Measurements from ENCODE around the gene DNAL4. TPM values are rescaled to one million over a fixed set of nuclear protein-coding genes. Genes with fewer than 3 reads are reported as not detected.
A peak's percentile ranks its signal among the peaks of the same experiment; 100 is the strongest.

Gene DNAL4
- total RNA-seq, 1 donor from 2014 or later: 27.1 TPM

DNA sequence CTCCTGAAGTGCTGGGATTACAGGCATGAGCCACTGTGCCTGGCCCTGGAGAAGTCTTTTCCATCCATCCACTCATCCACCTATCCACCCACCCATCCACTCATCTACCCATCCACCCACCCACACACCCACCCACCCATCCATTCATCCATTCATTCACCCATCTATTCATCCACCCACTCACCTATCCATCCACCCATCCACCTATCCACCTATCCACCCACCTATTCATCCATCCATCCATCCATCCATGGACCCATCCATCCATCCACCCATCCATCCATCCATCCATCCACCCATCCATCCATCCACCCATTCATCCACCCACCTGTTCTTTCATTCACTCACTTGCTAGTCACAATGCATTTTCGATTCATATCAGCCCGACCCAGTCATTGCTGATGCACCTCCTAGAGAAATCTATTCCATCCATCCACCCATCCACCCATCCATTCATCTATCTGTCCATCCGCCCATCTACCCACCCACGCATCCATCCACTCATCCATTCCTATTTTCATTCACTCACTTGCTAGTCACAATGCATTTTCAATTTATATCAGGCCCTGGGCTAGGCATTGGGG is 20.5 kb downstream of the DNAL4 start:
- Mint-ChIP-seq H3K27me3 (no peaks in the 10 kb centered on the region), H3K27ac (no peak overlapping the region), H3K4me3 (ENCODE audit: low read depth) (no peak overlapping the region), H3K9me3 (ENCODE audit: low read depth) (no peaks in the 10 kb centered on the region), H3K4me1 (ENCODE audit: low read depth) (peaks cover 5% of the 10 kb centered on the region), H3K36me3 (ENCODE audit: insufficient read depth) (no peaks in the 10 kb centered on the region)
- no peak for DNase-seq (ENCODE audit: low spot score, unreplicated experiment)
- TF ChIP-seq, protein P1, sequence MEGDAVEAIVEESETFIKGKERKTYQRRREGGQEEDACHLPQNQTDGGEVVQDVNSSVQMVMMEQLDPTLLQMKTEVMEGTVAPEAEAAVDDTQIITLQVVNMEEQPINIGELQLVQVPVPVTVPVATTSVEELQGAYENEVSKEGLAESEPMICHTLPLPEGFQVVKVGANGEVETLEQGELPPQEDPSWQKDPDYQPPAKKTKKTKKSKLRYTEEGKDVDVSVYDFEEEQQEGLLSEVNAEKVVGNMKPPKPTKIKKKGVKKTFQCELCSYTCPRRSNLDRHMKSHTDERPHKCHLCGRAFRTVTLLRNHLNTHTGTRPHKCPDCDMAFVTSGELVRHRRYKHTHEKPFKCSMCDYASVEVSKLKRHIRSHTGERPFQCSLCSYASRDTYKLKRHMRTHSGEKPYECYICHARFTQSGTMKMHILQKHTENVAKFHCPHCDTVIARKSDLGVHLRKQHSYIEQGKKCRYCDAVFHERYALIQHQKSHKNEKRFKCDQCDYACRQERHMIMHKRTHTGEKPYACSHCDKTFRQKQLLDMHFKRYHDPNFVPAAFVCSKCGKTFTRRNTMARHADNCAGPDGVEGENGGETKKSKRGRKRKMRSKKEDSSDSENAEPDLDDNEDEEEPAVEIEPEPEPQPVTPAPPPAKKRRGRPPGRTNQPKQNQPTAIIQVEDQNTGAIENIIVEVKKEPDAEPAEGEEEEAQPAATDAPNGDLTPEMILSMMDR (IDR thresholded peaks at IDR 0.05; ENCODE audit: unreplicated experiment): no peak

DNA sequence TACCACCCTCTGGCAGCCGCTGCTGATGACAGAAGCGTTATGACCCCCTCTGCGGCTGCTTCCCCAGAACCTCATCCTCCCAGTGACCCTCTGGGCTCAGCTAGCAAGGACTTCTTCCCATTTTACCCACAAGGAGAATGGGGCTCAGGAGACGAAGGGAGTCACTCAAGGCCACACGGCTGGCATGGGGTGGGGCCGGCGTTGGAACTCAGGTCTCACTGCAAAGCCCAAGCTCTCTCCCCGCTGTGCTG is 21.4 kb downstream of the DNAL4 start:
- Mint-ChIP-seq H3K27me3 (no peaks in the 10 kb centered on the region), H3K27ac (no peak overlapping the region), H3K36me3 (ENCODE audit: insufficient read depth) (no peaks in the 10 kb centered on the region), H3K4me1 (ENCODE audit: low read depth) (peaks cover 5% of the 10 kb centered on the region), H3K9me3 (ENCODE audit: low read depth) (no peaks in the 10 kb centered on the region), H3K4me3 (ENCODE audit: low read depth) (no peak overlapping the region)
- TF ChIP-seq, protein P1 (IDR thresholded peaks at IDR 0.05; ENCODE audit: unreplicated experiment): no peak
- no peak for DNase-seq (ENCODE audit: low spot score, unreplicated experiment)

DNA sequence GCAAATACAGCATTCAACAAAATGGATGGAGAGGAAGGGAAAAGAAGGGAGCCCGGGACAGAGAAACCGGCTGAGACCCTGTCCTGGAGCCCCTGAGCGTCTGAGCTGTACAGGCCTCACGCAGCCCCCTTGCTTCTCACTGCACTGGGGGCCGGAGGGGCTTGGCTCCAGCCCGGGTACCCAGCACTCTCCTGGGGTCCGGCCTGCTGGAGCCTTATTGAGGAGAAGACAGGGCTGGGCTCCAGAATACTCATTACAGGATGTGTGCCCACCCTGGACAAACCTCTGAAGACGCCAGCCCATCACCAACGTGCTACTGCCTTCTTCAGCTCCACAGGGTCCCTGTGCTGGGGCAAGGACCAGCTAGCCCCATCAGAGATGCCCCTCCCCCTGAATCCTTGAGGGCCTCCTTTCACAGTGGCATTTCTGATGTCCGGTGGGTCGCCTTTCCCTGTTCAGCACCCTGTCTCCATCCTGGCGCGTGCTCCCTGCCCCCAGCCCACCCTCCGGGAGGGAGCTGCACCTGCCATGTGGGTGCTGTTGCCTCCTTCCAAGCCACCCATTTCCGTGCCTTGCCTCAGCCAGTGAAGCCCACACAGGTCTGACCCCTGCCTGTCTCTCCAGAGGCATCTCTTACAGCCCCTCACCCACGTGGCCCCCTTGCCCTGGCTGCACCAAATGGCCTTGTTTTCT is 23.5 kb downstream of the DNAL4 start:
- no peak for DNase-seq (ENCODE audit: low spot score, unreplicated experiment)
- Mint-ChIP-seq H3K27me3 (peaks cover under 1% of the 10 kb centered on the region), H3K4me3 (ENCODE audit: low read depth) (no peak overlapping the region), H3K27ac (peak overlapping the region; percentile 77), H3K4me1 (ENCODE audit: low read depth) (peaks cover 5% of the 10 kb centered on the region), H3K9me3 (ENCODE audit: low read depth) (no peaks in the 10 kb centered on the region), H3K36me3 (ENCODE audit: insufficient read depth) (no peaks in the 10 kb centered on the region)
- TF ChIP-seq, protein P1 (IDR thresholded peaks at IDR 0.05; ENCODE audit: unreplicated experiment): no peak

DNA sequence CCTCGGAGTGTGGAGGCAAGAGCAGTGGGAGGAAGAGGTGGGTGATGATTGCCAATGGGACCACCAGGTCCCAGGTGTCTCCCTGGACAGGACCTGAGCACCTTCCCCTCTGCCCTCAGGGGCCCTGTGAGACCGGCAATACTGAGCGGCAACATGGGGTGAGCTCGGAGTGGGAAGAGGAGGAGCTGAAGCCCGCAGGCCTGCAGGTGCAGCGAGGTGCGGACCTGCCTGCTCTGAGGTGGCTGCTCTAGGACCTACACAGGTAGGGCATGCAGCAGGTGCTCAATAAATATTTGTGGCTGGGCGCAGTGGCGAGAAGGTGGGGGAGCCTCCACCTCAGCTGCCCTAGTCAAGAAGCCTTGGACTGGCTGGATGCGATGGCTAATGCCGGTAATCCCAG is 25.9 kb downstream of the DNAL4 start:
- no peak overlapping the region for H3K4me3 Mint-ChIP-seq (ENCODE audit: low read depth)
- H3K27me3 Mint-ChIP-seq: peaks cover 3% of the 10 kb centered on the region
- no peaks in the 10 kb centered on the region for H3K9me3 Mint-ChIP-seq (ENCODE audit: low read depth)
- DNase-seq (ENCODE audit: low spot score, unreplicated experiment): no peak
- H3K36me3 Mint-ChIP-seq (ENCODE audit: insufficient read depth): no peaks in the 10 kb centered on the region
- TF ChIP-seq, protein P1 (IDR thresholded peaks at IDR 0.05; ENCODE audit: unreplicated experiment): no peak
- no peak overlapping the region for H3K27ac Mint-ChIP-seq
- peaks cover 5% of the 10 kb centered on the region for H3K4me1 Mint-ChIP-seq (ENCODE audit: low read depth)

DNA sequence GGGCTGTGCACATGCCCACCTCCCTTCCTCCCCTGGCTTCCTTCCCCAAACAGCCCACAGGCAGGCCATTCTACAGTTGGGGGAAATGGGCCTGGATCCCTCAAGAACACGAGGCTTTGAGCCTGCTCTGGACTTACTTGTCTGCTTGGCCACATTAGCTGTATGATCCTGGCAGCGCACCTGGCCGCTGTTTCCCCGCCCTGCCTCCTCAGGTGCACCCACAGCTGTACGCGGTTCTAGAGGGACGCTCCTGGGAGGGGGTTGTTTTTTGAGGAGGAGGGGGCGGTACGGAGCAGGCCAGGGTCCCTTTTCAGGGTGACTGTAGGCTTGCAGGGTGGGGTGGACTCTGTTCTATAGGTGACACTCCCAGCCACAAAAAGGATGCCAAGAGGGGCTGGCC is 26.6 kb downstream of the DNAL4 start:
- DNase-seq (ENCODE audit: low spot score, unreplicated experiment): no peak
- H3K27ac Mint-ChIP-seq: no peak overlapping the region
- H3K27me3 Mint-ChIP-seq: peaks cover 3% of the 10 kb centered on the region
- peaks cover 5% of the 10 kb centered on the region for H3K4me1 Mint-ChIP-seq (ENCODE audit: low read depth)
- TF ChIP-seq, protein P1 (IDR thresholded peaks at IDR 0.05; ENCODE audit: unreplicated experiment): no peak
- no peaks in the 10 kb centered on the region for H3K36me3 Mint-ChIP-seq (ENCODE audit: insufficient read depth)
- no peak overlapping the region for H3K4me3 Mint-ChIP-seq (ENCODE audit: low read depth)
- no peaks in the 10 kb centered on the region for H3K9me3 Mint-ChIP-seq (ENCODE audit: low read depth)
